Forelimb muscle (tissue), 1 donor: Measurements from ENCODE around the gene FKBP1A. TPM values are rescaled to one million over a fixed set of nuclear protein-coding genes. Genes with fewer than 3 reads are reported as not detected.

Experiments used
- DNase-seq: peaks from one replicate; pipeline ENCODE4 v3.0.0-alpha.2; 2013; ENCODE audit warnings: low read depth
- polyA plus RNA-seq: library from polyadenylated mRNA; unstranded; fragments of 120-200 nt; gene quantifications from one replicate; pipeline ENCODE4 v1.2.1, GENCODE V29; 2013; ENCODE audit not compliant: insufficient read length

The FKBP1A gene
- polyA plus RNA-seq: 240 TPM

DNA sequence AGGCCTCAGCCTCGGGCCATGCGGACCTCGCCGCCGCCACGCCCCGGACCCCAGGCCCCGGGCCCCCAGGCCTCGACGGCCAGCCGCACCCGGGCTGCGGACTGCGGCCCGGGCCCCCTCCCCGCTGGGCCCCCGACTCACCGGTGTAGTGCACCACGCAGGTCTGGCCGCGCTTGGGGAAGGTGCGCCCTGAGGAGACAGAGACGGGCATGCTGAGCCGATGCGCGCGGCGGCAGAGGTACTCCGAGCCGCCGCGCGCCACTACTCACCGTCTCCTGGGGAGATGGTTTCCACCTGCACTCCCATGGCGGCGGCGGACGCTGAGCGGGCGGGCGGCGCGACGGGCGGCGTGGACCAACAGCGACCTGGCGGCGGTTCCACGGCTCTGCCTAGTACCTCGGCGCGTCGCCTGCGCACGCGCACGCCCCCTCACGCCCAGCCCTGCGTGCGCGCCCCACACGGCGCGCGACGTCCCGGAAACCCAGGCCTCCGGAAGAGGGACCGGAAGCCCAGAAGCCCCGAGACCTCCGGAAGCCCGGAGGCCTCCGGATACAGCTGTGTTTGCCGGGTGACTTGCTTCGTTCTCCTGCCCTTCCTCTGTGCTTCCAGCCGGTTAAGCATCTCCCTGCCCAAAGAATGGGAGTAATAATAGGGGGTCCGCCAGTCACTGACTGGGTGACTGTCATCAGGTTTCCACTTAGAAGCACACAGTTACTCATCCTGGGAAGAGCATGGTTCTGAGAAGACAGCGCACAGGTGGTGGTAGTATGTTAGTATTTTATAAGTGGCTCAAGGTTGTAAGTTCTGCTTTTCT lies at the start of gene FKBP1A:
Gene FKBP1A, minus strand, starts transcription at position 362 of the 814 bp plus-strand sequence. Its CDS starts 56 bp downstream, at position 306.
- peak; percentile 93 for DNase-seq

DNA sequence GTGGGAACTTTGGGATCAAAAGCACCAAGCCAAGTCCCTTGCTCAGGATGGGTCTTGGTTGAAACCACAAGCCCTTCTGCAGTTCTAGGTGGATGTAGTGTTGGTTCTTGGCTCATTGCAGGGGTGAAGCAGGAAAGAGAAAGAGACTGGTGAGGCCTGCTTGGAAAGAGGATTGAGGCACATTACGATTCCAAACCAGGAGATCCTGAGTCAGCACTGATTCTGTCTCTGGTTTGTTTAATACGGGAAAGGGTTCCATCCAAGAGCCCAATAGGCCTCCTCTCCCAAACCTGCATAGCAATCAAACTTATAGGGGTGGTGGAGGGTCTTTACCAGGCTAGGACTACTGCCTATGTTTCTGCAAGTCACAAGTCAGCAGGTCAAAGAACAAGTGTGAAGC lies 49.5 kb upstream of the FKBP1A start:
- DNase-seq: no peak

DNA sequence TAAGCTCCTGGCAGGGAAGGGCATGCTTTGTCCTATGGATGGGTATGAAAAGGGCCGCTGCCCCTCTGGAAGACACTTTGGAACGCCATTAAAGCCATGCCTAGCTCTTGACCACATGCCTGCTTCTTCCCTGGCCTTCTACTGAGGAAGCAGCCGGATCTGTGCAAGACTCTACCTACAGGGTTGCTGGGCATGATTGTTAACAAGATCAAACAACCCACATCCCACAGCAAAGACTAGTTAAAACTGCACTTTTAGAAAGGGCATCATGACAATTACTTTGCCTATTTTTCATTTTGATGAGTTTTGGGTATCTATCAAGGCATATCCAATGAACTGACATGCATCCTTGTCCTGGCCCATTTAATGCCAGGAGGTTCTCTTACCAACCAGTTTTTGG lies 48.3 kb upstream of the FKBP1A start:
- DNase-seq: no peak

DNA sequence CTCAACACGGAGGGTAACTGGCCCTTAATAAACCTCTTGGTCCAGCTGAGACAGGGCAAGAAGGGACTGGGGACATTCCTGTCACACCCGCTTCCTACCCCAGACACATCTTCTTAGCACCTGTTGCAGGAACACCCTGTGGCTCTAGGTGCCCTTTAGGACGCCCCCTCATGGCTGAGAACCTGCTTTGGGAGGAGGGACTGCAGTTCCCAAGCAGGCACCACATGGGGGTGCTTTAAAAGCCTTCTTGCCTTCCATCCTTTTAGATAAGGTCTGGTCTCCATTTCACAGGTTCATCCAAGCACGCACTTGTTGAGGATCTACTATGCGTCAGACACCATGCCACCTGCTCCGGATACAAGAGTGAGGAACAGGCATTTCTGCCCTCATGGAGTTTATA lies 47.2 kb upstream of the FKBP1A start:
- DNase-seq: no peak

DNA sequence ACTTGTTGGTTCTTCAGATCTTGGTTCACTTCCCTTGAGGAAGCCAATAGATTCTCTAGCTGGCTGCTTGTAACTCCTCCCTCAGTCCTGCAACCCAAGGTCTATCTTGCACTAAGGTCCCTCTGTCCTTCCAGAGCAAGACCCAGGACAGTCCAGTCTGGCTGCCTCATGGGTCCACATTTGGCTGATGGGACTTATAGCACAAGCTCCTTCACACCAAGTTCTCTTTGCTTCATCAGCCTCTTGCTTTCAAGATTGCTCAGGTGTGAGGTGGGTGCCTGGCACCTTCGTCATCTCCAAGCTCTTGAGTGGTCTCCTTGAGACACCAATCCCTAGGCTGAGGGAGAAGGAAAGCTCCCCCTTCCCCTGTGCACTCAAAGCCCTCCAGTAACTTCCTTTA lies 45.5 kb upstream of the FKBP1A start:
- no peak for DNase-seq

DNA sequence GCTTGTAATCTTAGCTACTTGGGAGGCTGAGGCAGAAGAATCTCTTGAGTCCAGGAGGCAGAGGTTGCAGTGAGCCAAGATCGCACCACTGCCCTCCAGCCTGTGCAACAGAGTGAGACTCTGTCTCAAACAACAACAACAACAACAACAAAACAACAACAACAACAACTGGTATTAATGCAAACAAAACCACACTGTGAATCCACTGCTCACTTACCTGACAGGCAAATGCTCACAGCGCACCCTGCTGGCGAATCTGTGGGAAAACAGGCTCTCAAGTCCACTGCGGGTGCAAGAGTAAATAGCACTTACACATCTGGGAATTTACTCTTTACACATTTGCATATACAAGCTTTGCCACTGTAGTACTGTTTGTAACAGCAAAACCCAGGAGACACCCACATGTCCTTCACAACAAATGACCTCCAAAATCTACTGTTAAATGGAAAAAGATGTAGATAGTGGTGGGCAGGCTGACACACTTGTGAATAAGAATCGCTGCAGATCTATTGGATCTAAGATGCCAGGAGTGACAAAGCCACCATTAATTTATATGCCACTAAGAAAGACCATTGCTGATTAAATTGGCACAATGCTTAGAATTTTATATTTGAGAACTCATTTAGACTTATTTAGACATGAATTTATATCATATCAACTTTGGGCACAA lies 44.5 kb upstream of the FKBP1A start:
- DNase-seq: no peak

DNA sequence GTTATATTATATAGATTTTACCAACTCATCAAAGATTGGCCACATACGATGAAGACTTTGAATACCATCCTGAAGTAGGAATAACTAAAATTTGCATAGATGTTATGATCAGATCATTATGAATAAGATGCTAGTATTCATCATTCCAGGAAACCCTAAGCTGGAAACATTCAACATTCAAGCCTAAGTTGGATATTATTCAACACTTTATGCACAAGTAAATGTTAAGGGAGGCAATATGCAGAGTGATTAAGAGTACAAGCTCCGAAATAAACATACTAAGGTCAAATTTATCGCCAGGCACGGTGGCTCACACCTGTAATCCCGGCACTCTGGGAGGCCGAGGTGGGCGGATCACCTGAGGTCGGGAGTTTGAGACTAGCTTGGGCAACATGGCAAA lies 43.4 kb upstream of the FKBP1A start:
- DNase-seq: no peak

DNA sequence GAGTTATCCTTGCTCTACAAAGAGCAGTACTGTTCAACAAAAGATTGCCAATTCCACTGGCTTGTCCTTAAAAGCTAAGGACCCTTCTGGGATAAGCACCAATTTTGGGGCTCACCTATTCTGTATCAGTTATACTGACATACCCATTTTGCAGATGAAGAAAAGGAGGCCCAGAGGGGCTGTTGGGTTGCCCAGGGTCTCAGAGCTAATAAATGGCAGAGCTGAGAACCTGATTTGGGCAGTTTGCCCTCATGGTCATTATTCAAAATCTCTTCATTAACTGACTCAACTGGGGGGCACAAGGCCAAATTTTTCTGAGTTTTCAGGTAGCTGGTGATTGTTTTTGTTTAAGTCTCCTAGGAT lies 42.5 kb upstream of the FKBP1A start:
- DNase-seq: no peak

DNA sequence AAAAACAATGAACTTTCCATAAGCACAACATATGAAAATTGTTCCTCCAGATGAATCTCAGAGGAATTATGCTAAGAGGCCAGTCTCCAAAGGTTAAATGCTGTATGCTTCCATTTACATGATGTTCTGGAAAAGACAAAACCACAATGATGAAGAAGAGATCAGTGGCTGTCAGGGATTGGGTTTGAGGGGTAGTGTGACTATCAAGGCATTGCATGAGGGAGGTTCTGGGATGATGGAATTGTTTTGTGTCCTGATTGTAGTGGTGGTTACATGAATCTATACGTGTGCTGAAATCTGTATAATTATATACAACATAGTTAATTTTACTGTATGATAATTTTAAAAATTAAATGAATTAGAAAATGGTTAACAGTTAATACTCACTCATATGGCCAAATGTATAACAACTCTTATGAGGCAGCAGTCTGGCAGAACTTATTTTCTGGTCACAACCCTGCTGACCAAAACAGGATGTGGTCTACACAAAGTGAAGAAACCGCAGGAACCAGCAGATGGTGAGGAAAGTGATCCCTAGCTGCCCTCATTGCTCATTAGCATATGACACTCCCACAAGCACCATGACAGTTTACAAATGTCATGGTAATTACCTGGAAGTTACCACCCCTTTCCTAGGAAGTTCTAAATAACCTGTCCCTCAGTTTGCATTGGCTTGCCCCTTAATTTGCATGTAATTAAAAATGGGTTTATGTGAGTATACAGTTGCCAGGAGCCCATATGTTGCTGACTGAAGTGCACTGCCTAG lies 41.9 kb upstream of the FKBP1A start:
- DNase-seq: no peak

DNA sequence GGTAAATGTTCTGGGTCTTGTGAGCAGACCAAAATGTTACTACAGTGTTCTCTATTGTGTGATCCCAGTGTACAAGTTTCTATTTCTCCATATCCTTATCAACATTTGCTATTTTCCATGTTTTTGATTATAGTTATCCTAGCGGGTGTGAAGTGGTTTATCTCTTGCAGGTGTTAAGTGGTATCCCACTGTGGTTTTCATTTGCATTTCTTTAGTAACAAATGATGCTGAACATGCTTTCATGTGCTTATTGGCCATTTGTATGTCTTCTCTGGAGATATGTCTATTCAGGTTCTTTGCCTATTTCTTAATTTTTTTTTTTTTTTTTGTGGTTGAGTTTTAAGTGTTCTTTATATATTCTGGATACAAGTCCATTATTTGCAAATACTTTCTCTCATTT lies 38.3 kb upstream of the FKBP1A start:
- DNase-seq: no peak

DNA sequence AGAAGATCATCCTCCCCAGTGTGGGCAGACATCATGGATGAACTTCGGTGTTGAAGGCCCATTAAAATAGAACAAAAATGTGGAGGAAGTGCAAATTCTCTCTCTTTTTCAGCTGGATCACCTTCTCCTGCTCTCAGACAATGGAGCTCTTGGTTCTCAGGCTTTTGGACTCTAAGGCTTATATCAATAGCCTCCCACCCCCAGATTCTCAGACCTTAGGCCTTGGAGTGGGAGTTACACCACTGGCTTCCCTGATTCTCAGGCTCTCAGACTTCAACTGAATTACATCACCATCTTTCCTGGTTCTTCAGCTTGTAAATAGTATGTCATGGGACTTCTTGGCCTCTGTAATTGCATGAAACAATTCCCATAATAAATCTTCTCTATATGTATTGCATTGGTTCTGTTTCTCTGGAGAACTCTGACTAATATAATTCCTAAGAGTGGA lies 37.2 kb upstream of the FKBP1A start:
- DNase-seq: no peak

DNA sequence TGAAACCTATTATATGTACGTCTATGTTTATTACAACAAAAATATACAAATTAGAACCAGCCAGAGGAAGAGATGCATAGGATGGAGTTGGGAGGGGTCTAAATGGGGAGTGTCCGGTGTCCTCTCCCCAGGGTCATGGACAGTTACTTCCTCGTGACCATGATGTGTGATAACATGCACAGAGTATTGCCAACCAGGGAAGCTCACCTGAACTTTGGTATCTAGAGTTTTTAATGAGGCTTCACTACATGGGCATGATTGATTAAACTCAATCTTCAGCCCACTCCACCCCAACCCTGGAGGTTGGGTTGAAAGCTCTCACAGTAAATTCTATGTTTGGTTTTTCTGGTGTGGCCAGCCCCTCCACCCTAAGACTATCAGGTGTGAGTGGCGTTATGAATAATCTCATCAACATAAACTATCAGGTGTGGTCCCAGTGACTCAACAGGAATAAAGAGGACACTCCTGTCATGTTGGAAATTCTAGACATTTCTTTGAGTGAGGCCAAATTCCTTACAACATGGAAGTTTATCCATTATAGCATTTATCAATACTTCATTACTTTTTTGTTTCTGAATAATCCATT lies 36.4 kb upstream of the FKBP1A start:
- DNase-seq: no peak

DNA sequence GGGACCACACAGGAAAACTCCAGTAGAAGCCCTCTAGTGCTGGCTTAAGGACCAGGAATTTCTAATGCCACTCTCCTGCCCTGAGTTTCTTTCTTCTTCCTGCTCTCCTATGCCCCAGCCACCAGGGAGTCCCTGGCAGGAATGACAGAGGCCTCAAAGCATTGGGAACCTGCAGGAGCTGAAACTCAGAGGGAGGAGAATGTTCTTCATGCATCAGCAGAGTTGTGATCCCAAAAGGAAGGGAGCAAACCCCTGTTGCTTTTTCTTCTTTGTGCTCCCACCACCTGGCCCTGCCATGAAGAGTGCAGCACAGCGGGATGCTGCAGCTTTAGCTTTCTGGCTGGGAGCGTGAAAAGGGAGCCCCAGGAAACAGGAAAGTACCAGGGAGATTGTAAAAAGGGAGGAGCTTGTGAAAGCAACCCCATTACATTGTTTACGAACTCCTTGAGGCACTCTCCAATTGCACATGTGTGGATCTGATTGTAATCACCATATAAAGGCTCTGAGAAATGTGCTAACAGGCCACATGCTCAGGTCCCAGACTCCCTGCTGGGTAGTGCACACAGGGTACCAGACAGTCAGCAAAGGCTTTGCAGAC lies 34.7 kb upstream of the FKBP1A start:
- DNase-seq: no peak

DNA sequence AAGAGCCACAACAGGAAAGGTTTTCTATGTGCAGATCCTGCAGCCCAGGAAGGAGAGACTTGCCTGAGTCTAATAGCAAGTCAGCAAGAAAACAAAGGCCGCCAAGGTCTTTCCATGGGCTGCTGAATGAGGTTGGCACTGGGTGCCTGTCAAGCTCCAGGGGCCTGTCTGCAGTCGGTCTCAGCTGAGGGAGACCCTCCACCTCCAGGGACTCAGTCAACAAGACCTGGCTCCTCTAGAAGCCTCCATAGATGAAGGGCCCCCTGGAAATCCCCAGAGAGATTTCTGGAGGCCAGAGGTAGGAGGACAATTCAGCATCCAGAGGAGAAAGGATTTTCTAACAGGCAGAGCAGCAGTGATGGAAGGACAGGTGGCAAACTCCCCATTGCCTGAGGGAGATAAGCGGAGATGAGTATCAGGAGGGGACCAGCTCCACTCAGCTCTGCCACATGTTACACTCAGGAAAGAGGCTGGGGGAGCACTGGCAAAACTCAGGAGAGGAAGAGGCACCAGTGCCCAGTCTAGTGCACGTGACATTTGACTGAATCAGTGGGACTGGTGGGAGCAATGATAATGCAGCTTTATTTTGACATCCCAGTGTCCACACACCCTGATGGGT lies 33.5 kb upstream of the FKBP1A start:
- DNase-seq: no peak

DNA sequence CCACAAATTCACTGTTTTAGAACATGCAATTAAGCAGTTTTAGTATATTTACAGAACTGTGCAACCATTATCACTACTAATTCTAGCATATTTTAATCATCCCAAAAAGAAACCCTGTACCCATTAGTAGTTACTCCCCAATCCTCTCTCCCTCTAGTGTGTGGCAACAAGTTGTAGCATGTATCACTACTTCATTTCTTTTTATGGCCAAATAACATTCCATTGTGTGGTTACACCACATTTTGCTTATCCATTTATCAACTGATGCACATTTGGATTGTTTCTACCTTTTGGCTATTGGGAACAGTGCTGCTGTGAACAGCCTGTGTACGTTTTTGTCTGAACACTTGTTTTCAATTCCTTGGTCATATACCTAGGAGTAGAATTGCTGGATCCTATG lies 31.5 kb upstream of the FKBP1A start:
- no peak for DNase-seq

DNA sequence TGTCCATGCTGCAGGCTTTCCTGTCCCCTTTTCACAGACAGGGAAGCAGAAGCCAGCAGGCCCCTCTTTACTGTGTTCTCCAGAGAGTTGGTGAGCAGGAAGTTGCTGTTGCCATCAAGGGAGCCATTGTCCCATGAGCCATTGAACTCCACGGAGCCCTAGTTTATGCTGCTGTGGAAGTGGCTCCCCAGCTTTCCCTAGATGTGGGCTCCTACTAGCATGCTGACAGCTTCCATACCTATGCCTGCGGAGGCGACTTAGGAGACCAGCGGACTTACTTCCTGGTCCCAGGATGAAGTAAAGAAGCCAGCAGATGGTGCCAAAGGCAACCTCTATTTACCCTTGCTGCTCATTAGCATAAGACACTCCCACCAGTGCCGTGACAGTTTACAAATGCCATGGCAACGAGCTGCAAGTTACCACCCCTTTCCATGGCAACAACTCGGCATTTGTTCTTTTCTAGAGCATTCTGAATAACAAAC lies 30.8 kb upstream of the FKBP1A start:
- DNase-seq: no peak

DNA sequence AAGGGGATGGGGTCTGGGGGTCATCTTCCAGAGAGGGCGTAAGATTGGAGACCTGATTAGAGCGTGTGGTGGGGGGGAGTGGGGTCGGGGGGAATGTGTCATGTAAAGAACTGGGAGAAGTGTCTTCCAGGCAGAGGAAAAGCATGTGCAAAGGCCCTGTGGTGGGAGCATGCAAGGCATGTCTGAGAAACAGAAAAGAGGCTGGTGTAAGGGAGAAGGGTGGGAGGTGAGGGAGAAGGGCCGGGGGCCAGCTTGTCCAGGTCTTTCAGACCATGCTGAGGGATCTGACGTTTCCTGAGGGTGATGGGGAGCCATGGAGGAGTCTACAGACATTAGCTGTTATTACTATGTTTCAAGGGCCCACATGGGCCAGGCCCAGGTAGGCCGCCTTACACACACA lies 30.4 kb upstream of the FKBP1A start:
- no peak for DNase-seq

DNA sequence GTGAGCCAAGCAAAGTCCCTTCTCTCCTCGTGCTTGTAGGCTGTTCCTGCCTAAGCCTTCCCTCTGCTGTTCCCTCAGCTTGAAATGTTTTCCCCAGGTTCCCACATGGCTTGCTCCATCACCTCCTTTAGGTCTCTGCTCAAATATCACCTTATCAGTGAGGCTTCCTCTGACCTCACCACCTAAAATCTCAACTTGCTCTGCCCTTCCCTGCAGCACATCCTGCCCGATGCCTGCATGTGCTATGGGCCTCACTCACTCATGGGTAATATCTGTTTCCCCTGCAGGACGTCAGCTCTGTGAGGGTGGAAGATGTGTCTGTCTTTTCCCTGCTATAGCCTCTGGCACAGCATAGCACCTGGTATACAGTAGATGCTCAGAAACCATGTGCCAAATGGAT lies 29.9 kb upstream of the FKBP1A start:
- no peak for DNase-seq

DNA sequence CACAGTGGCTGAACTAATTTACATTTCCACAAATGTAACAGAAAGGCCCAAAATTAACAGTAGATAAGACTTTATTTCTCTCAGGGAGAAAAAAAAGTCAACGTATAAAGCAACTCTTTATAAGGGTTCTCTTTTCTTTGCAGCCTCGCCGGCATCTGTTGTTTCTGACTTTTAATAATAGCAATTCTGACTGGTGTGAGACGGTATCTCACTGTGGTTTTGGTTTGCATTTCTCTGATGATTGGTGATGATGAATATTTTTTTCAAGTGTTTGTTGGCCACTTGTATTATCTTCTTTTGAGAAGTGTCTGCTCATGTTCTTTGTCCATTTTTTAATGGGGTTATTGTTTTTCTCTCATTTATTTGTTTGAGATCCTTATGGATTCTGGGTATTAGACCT lies 27.2 kb upstream of the FKBP1A start:
- DNase-seq: no peak

DNA sequence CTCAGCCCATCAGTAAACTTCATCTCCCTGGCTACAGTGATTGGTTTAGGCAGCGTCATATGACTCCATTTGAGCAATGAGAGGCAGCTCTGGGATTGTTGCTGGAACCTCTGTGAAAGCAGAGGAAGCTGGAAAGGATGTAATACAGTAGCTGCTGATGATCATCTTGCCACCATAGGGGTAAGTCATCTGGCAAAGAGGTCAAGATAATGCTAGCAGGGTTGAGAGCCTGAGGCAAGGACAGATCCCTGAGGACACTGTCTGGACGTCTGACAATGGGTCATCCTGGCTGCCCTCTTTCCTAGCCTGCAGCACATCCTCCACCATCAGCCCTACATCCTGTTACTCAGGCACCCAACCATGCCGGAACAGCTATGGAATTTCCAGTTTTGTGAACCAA lies 25.5 kb upstream of the FKBP1A start:
- no peak for DNase-seq

DNA sequence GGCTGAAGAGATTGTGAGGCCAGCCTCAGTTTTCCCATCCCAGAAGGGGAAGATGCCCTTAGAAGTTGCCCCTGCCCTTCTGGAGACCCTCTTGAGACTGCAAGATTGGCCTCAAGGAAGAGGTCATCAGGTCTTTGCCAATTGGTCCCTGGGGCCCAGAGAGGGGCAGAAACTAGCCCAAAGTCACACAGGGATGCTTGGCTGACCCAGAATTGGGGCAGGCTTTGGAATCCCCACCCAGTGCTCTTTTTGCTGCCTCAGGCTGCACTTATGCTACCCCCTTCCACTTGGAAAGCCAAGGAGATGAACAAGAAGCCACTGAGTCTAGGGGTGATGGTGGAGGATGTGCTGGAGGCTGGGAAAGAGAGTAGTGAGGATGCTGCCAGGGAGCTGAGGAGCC lies 24.9 kb upstream of the FKBP1A start:
- no peak for DNase-seq
